22Rv1 (cell line): ENCODE measurements around the gene SLC25A38.

Experiments
- H3K27ac ChIP-seq: fragments of 450-650 bp; 2 replicates; pipeline ENCODE4 v1.5.1; 2017
- CTCF ChIP-seq: fragments of 450-650 bp; IDR thresholded peaks from 2 replicates; pipeline ENCODE4 v1.5.1; 2017; ENCODE audit warnings: mild to moderate bottlenecking
- ZFX ChIP-seq: fragments of 450-650 bp; IDR thresholded peaks from 2 replicates; pipeline ENCODE4 v1.6.1; 2017; ENCODE audit warnings: antibody characterized with exemption, borderline replicate concordance

Gene SLC25A38

GRCh38 chr3:39378957-39379777, 4.0 kb upstream of the SLC25A38 start:
- no peak overlapping the region for H3K27ac ChIP-seq
- TF ChIP-seq ZFX (no peak), CTCF (no peak)

GRCh38 chr3:39379778-39380155, 3.4 kb upstream of the SLC25A38 start:
- no peak overlapping the region for H3K27ac ChIP-seq
- TF ChIP-seq CTCF (no peak), ZFX (no peak)

GRCh38 chr3:39381432-39381831, 1.7 kb upstream of the SLC25A38 start:
- no peak for TF ChIP-seq ZFX
- no peak for TF ChIP-seq CTCF
- H3K27ac ChIP-seq: no peak overlapping the region

GRCh38 chr3:39383881-39384664, 903 bp downstream of the SLC25A38 start:
- peak overlapping the region; percentile 93 for H3K27ac ChIP-seq
- TF ChIP-seq CTCF (no peak), ZFX (peak; percentile 2; the same call in 1 of the 2 replicates)

GRCh38 chr3:39384665-39385000, 1.5 kb downstream of the SLC25A38 start:
- TF ChIP-seq ZFX (no peak), CTCF (no peak)

GRCh38 chr3:39385456-39386090, 2.4 kb downstream of the SLC25A38 start:
- H3K27ac ChIP-seq: no peak overlapping the region
- TF ChIP-seq ZFX (no peak), CTCF (no peak)

More at GRCh38 chr3:39384665-39385000, 1.5 kb downstream of the SLC25A38 start:
- peak overlapping the region; percentile 93 for H3K27ac ChIP-seq

GRCh38 chr3:39386318-39386717, 3.1 kb downstream of the SLC25A38 start:
- no peak overlapping the region for H3K27ac ChIP-seq
- TF ChIP-seq CTCF: no peak
- no peak for TF ChIP-seq ZFX
